NB4 (cell line): ENCODE data around the gene MET.
"Not testable (repeated sequence)": the region's sequence is repeated elsewhere in the genome, so short reads cannot be mapped to it uniquely, and the experiment has no call there.

Experiments
- DNase-seq: peaks from one replicate; pipeline ENCODE4 v3.0.0; 2010; ENCODE audit warnings: low read depth
- H3K4me3 ChIP-seq: one replicate; pipeline ENCODE4 v1.5.1; 2011; ENCODE audit warnings: mild to moderate bottlenecking, low read depth, low read length, moderate library complexity
- CTCF ChIP-seq: IDR thresholded peaks from one replicate; pipeline ENCODE4 v1.5.1; 2012; ENCODE audit warnings: low read depth, low read length
- MAX ChIP-seq: IDR thresholded peaks from 2 replicates; pipeline ENCODE4 v1.6.1; 2011; ENCODE audit warnings: low read depth, low read length
- MYC ChIP-seq: IDR thresholded peaks from 2 replicates; pipeline ENCODE4 v1.6.1; 2011; ENCODE audit warnings: low read depth, low read length
- POLR2A ChIP-seq: IDR thresholded peaks from 2 replicates; pipeline ENCODE4 v1.6.1; 2011; ENCODE audit warnings: mild to moderate bottlenecking; ENCODE audit not compliant: insufficient read length; ENCODE audit errors: extremely low read depth

MET gene

GRCh38 chr7:116631676-116632075, 40.3 kb upstream of the MET start:
- no peak overlapping the region for H3K4me3 ChIP-seq
- TF ChIP-seq POLR2A: no peak
- TF ChIP-seq MYC: no peak
- TF ChIP-seq CTCF: no peak
- no peak for TF ChIP-seq MAX
- no peak for DNase-seq

- no peak overlapping the region for H3K4me3 ChIP-seq
- TF ChIP-seq MAX (no peak), POLR2A (no peak), CTCF (no peak)
- DNase-seq: no peak
These were observed 39.6 kb upstream of the MET start for GRCh38 chr7:116632384-116632783.

- H3K4me3 ChIP-seq: no peak overlapping the region
- TF ChIP-seq MYC: no peak
- TF ChIP-seq MAX: no peak
- TF ChIP-seq POLR2A: no peak
- TF ChIP-seq CTCF: no peak
- DNase-seq: peak; percentile 20
These were observed 38.6 kb upstream of the MET start for GRCh38 chr7:116633131-116633988.

GRCh38 chr7:116636997-116637396, 35.0 kb upstream of the MET start:
- H3K4me3 ChIP-seq: no peak overlapping the region
- no peak for DNase-seq
- TF ChIP-seq POLR2A (no peak), MYC (no peak), MAX (no peak), CTCF (no peak)

GRCh38 chr7:116638592-116638991, 33.4 kb upstream of the MET start:
- H3K4me3 ChIP-seq, DNase-seq: not testable (repeated sequence)

- H3K4me3 ChIP-seq: no peak overlapping the region
- no peak for TF ChIP-seq CTCF
- TF ChIP-seq MAX: no peak
- no peak for TF ChIP-seq POLR2A
- no peak for TF ChIP-seq MYC
- DNase-seq: no peak
These were observed 30.3 kb upstream of the MET start for GRCh38 chr7:116641551-116642153.

- H3K4me3 ChIP-seq, DNase-seq: not testable (repeated sequence)
These were observed 28.8 kb upstream of the MET start for GRCh38 chr7:116643148-116643547.
